Panc1 (cell line): Measurements from ENCODE around the gene LKAAEAR1. TPM values are rescaled to one million over a fixed set of nuclear protein-coding genes. Genes with fewer than 3 reads are reported as not detected.
A peak's percentile ranks its signal among the peaks of the same experiment; 100 is the strongest.

Source experiments
- ATAC-seq: fragments of 200-7000 bp; cut with Tn5 transposase; 2 replicates; pipeline ENCODE4 v1.9.1; 2020; ENCODE audit warnings: mild to moderate bottlenecking, moderate library complexity
- BruUV-seq: library from RNA; stranded (reverse); fragments of 400-500 nt; replicated peaks from 2 replicates; lab custom pipeline; 2021; lab: Mats Ljungman, UMichigan
- CTCF ChIA-PET: fragments of 300-600 bp; sonication (Branson Sonifier 250); formaldehyde crosslinking; loops from one replicate; lab custom pipeline; 2022; ENCODE audit warnings: antibody characterized with exemption; lab: Charles Lee
- POLR2A ChIA-PET: fragments of 300-600 bp; sonication (Branson Sonifier 250); formaldehyde crosslinking; loops from one replicate; lab custom pipeline; 2022; ENCODE audit warnings: antibody characterized with exemption; lab: Charles Lee
- DNase-seq: peaks from one replicate; pipeline ENCODE4 v3.0.0-alpha.2; 2010; ENCODE audit warnings: low read depth, low spot score
- H3K27ac ChIP-seq: 2 replicates; pipeline ENCODE4 v1.5.1; 2011; ENCODE audit warnings: mild to moderate bottlenecking, low read length, inconsistent platforms
- H3K27me3 ChIP-seq: fragments of 200-500 bp; sonication (Bioruptor generic); 2 replicates; pipeline ENCODE4 v1.6.0; 2014; ENCODE audit warnings: low read length, inconsistent platforms; ENCODE audit not compliant: control insufficient read depth, insufficient read depth
- H3K36me3 ChIP-seq: fragments of 200-500 bp; sonication (Bioruptor generic); 2 replicates; pipeline ENCODE4 v1.5.1; 2014; ENCODE audit warnings: inconsistent platforms, mild to moderate bottlenecking, low read length, moderate library complexity; ENCODE audit not compliant: control insufficient read depth, insufficient read depth
- H3K4me1 ChIP-seq: 2 replicates; pipeline ENCODE4 v1.5.1; 2011; ENCODE audit warnings: inconsistent platforms, mild to moderate bottlenecking, low read length, moderate library complexity; ENCODE audit not compliant: control insufficient read depth, insufficient read depth
- H3K4me3 ChIP-seq, 2 experiments: 2 replicates each; pipeline ENCODE4 v1.5.1; 2011 to 2012; ENCODE audit warnings: low read depth in 2 of 2, low read length in 2 of 2, mild to moderate bottlenecking in 2 of 2, inconsistent platforms in 1 of 2, moderate library complexity in 1 of 2
- H3K9me3 ChIP-seq: fragments of 200-500 bp; sonication (Bioruptor generic); 2 replicates; pipeline ENCODE4 v1.5.1; 2014; ENCODE audit warnings: low read depth, mild to moderate bottlenecking, inconsistent platforms, low read length, moderate library complexity; ENCODE audit not compliant: control insufficient read depth, insufficient read depth
- POLR2AphosphoS5 ChIP-seq: IDR thresholded peaks from 2 replicates; pipeline ENCODE4 v1.6.1; 2012; ENCODE audit warnings: mild to moderate bottlenecking, low read depth, low read length, moderate library complexity
- SIN3A ChIP-seq: IDR thresholded peaks from 2 replicates; pipeline ENCODE4 v1.6.1; 2012; ENCODE audit warnings: low read depth, mild to moderate bottlenecking, low read length, moderate library complexity, borderline replicate concordance; ENCODE audit not compliant: insufficient read depth
- TCF7L2 ChIP-seq: IDR thresholded peaks from 2 replicates; pipeline ENCODE4 v1.6.1; 2011; ENCODE audit warnings: mild to moderate bottlenecking, low read depth, low read length, inconsistent platforms
- in situ Hi-C: cut with HindIII; loops from 2 replicates; pipeline ENCODE4 v1.10.0; 2016; ENCODE audit warnings: low sequenced_read_pairs, low pct_unique_long_range_greater_than_20kb
- intact Hi-C: fragments of 100-400 bp; cut with micrococcal nuclease; formaldehyde crosslinking; loops from one replicate; pipeline ENCODE4 v1.10.0; 2022; ENCODE audit not compliant: unreplicated experiment
- total RNA-seq: library from RNA; stranded (reverse); gene quantifications from one replicate; pipeline ENCODE4 v1.2.1, GENCODE V29; 2021; ENCODE audit not compliant: unreplicated experiment
- TF ChIP-seq, protein P1 (sequence below), 2 experiments: IDR thresholded peaks; 2 replicates each; pipeline ENCODE4 v1.6.1; 2011 to 2012; ENCODE audit warnings: low read depth in 2 of 2, control low read depth in 1 of 2, low read length in 1 of 2, mild to moderate bottlenecking in 1 of 2, moderate library complexity in 1 of 2; ENCODE audit not compliant: insufficient read depth in 1 of 2
- TF ChIP-seq, protein P2 (sequence below): fragments of 450-650 bp; IDR thresholded peaks from 2 replicates; pipeline ENCODE4 v1.5.1; 2017; ENCODE audit warnings: mild to moderate bottlenecking

LKAAEAR1 gene
- total RNA-seq, 1 experiment from 2014 or later, result 0.67 TPM

DNA sequence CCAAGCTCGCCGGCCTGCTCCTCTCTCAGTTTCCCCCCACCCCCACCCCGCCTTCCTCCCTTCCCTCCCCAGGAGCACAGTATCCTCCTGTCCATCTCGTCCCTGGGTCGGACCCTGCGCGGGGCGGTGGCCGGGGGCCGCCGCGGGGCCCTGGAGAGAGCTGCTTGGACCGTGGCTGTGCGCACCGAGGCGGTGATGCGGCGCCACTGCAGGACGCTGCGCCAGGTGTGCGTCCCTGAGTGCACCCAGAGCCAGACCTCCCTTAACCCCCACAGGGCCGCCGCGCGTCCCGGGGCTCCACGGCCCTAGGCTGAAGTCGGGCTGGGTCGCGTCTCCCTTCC is 46.0 kb downstream of the LKAAEAR1 start:
- in situ Hi-C loops, result no loop called here

GRCh38 chr20:64037498-64038213 is 46.5 kb downstream of the LKAAEAR1 start:
- intact Hi-C loops, result no loop called here
- ChIA-PET POLR2A (no interaction called here), CTCF (interaction anchor here (0.7 to 2.2 kb wide), 7 partner anchors 8 to 58 kb away, joined by 3 to 14 read pairs (median 4); partner anchors contain the start of genes PRPF6 and SAMD10)
- Histone ChIP-seq H3K4me1 (peaks cover 35% of the 10 kb centered on the region), H3K4me3 (peak overlapping the region; percentile 43 to 58), H3K27ac (no peak overlapping the region), H3K27me3 (no peaks in the 10 kb centered on the region), H3K36me3 (0 out of 2 replicates have a peak, but pooled peaks cover 2% of the 10 kb centered on the region), H3K9me3 (no peaks in the 10 kb centered on the region)
- TF ChIP-seq TCF7L2 (no peak), SIN3A (no peak), POLR2AphosphoS5 (no peak)
- TF ChIP-seq, protein P1, sequence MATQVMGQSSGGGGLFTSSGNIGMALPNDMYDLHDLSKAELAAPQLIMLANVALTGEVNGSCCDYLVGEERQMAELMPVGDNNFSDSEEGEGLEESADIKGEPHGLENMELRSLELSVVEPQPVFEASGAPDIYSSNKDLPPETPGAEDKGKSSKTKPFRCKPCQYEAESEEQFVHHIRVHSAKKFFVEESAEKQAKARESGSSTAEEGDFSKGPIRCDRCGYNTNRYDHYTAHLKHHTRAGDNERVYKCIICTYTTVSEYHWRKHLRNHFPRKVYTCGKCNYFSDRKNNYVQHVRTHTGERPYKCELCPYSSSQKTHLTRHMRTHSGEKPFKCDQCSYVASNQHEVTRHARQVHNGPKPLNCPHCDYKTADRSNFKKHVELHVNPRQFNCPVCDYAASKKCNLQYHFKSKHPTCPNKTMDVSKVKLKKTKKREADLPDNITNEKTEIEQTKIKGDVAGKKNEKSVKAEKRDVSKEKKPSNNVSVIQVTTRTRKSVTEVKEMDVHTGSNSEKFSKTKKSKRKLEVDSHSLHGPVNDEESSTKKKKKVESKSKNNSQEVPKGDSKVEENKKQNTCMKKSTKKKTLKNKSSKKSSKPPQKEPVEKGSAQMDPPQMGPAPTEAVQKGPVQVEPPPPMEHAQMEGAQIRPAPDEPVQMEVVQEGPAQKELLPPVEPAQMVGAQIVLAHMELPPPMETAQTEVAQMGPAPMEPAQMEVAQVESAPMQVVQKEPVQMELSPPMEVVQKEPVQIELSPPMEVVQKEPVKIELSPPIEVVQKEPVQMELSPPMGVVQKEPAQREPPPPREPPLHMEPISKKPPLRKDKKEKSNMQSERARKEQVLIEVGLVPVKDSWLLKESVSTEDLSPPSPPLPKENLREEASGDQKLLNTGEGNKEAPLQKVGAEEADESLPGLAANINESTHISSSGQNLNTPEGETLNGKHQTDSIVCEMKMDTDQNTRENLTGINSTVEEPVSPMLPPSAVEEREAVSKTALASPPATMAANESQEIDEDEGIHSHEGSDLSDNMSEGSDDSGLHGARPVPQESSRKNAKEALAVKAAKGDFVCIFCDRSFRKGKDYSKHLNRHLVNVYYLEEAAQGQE (IDR thresholded peaks at IDR 0.05; ENCODE audit: insufficient read depth in 1 of 2, low read depth in 2 of 2, low read length in 1 of 2), result no peak
- TF ChIP-seq, protein P2, sequence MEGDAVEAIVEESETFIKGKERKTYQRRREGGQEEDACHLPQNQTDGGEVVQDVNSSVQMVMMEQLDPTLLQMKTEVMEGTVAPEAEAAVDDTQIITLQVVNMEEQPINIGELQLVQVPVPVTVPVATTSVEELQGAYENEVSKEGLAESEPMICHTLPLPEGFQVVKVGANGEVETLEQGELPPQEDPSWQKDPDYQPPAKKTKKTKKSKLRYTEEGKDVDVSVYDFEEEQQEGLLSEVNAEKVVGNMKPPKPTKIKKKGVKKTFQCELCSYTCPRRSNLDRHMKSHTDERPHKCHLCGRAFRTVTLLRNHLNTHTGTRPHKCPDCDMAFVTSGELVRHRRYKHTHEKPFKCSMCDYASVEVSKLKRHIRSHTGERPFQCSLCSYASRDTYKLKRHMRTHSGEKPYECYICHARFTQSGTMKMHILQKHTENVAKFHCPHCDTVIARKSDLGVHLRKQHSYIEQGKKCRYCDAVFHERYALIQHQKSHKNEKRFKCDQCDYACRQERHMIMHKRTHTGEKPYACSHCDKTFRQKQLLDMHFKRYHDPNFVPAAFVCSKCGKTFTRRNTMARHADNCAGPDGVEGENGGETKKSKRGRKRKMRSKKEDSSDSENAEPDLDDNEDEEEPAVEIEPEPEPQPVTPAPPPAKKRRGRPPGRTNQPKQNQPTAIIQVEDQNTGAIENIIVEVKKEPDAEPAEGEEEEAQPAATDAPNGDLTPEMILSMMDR, result no peak
- DNase-seq (no peak), ATAC-seq (peak; percentile 14)
- BruUV-seq, result no TSS peak
- in situ Hi-C loops, result no loop called here

More for the DNA sequence above, 46.0 kb downstream of the LKAAEAR1 start:
- H3K9me3 ChIP-seq, result no peaks in the 10 kb centered on the region
- H3K36me3 ChIP-seq, result 0 out of 2 replicates have a peak, but pooled peaks cover 2% of the 10 kb centered on the region
- intact Hi-C loops, result no loop called here
- no peak for DNase-seq
- H3K4me1 ChIP-seq, result peaks cover 35% of the 10 kb centered on the region
- H3K27me3 ChIP-seq, result no peaks in the 10 kb centered on the region
- POLR2A ChIA-PET, result no interaction called here
- no peak for TF ChIP-seq TCF7L2
- TF ChIP-seq, protein P2, result no peak
- TF ChIP-seq, protein P1 (IDR thresholded peaks at IDR 0.05; ENCODE audit: insufficient read depth in 1 of 2, low read depth in 2 of 2, low read length in 1 of 2), result no peak
- no peak for TF ChIP-seq SIN3A
- CTCF ChIA-PET, result interaction anchor here (0.7 to 2.2 kb wide), 7 partner anchors 8 to 58 kb away, joined by 3 to 14 read pairs (median 4); partner anchors contain the start of genes PRPF6, SAMD10 and TCEA2
- peak; percentile 66 for ATAC-seq
- no TSS peak for BruUV-seq
- H3K4me3 ChIP-seq, result peak overlapping the region; percentile 43 to 58
- H3K27ac ChIP-seq, result no peak overlapping the region
